ENCODE measurements around the gene PHAF1.

- TF ChIP-seq CTCF (IDR thresholded peaks at IDR 0.05) (no peak), EZH2 (IDR thresholded peaks at IDR 0.05; ENCODE audit: borderline replicate concordance, insufficient read depth, low read depth, low read length, poor library complexity, severe bottlenecking) (no peak)
Observed at GRCh38 chr16:67109407-67110135, at the start of gene PHAF1.
